Kidney epithelial cell (primary cell): Measurements from ENCODE around the gene HOXA4. TPM values are rescaled to one million over a fixed set of nuclear protein-coding genes. Genes with fewer than 3 reads are reported as not detected.

Source experiments
- DNase-seq: peaks from one replicate; pipeline ENCODE4 v3.0.0-alpha.2; 2010; ENCODE audit warnings: low read depth
- H3K27me3 ChIP-seq: 2 replicates; pipeline ENCODE4 v1.6.0; 2011; ENCODE audit warnings: low read length; ENCODE audit not compliant: control insufficient read depth, insufficient read depth
- H3K36me3 ChIP-seq: 2 replicates; pipeline ENCODE4 v1.5.1; 2011; ENCODE audit warnings: low read length; ENCODE audit not compliant: control insufficient read depth, insufficient read depth
- H3K4me3 ChIP-seq: 2 replicates; pipeline ENCODE4 v1.5.1; 2011; ENCODE audit warnings: low read depth, mild to moderate bottlenecking, control low read depth, low read length
- total RNA-seq: library from RNA; depleted of rRNA; stranded (reverse); fragments of >200 nt; gene quantifications from 2 replicates; pipeline ENCODE4 v1.2.3, GENCODE V29; 2015
- TF ChIP-seq, protein P1 (sequence below): IDR thresholded peaks from 2 replicates; pipeline ENCODE4 v1.5.1; 2011; ENCODE audit warnings: mild to moderate bottlenecking, moderate library complexity, low read length, control low read depth, inconsistent platforms; ENCODE audit not compliant: insufficient read depth, poor library complexity, severe bottlenecking

Gene HOXA4
- total RNA-seq, 1 donor from 2014 or later, result 7.4 TPM

DNA sequence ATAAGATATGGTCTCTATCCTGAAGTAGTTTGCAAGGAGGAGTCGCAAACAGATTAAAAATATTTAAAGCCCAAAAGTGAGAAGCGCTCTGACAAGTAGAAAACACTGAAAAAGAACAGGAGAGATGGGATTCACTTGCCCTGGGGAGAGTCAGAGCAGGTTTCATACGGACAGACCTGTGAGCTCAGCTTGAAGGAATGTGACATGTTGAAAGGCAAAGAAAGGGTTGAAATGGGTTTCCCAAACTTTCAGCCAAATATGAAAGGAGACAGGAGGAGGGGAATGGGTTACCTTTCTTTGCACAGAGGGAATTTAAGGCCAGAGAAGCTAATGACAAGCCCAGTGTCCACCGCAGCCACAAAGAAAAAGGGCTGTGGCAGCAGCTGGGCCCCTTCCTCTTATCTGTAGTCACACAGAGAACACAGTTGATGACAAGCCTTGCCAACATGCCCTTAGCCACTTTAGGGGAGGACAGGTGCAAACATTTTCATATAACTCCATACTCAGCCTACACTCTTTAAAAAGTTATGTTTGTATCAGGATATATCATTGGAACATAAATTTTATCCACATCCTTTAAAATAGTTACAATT is 49.6 kb downstream of the HOXA4 start:
- no peak for DNase-seq
- TF ChIP-seq, protein P1, sequence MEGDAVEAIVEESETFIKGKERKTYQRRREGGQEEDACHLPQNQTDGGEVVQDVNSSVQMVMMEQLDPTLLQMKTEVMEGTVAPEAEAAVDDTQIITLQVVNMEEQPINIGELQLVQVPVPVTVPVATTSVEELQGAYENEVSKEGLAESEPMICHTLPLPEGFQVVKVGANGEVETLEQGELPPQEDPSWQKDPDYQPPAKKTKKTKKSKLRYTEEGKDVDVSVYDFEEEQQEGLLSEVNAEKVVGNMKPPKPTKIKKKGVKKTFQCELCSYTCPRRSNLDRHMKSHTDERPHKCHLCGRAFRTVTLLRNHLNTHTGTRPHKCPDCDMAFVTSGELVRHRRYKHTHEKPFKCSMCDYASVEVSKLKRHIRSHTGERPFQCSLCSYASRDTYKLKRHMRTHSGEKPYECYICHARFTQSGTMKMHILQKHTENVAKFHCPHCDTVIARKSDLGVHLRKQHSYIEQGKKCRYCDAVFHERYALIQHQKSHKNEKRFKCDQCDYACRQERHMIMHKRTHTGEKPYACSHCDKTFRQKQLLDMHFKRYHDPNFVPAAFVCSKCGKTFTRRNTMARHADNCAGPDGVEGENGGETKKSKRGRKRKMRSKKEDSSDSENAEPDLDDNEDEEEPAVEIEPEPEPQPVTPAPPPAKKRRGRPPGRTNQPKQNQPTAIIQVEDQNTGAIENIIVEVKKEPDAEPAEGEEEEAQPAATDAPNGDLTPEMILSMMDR, result no peak
- H3K27me3 ChIP-seq, result no peaks in the 10 kb centered on the region
- H3K4me3 ChIP-seq, result no peak overlapping the region
- H3K36me3 ChIP-seq, result no peaks in the 10 kb centered on the region

DNA sequence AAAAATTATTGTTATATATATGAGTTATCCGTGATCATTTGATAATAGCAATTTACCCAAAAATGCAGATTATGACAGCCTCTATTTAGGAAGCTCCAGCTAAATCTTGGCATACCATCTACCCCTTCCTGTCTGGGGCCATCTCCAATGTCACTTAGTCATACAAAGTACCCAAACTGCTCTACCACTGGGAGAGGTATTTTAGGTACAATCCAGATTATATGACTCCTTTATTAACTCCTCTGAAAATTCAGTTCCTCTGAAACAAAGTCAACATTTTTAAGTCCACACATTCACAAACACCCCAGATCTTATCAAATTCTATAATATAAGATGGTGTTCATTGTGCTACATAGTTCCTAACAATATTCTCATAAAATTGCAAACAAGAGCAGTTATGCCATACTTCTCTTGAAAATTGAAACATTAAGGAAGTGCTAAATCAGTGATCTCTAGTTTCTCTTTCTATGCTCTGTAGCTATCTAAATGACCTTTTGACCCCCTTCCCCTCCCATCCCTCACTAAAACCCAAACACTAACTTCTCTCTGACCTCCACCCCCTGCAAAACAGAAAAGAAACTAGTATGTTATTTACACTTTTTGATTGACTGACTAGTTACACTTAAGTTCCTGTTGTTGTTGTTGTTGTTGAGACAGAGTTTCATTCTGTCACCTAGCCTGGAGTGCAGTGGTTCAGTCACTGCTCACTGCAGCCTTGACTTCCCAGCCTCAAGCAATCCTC is 51.2 kb downstream of the HOXA4 start:
- no peaks in the 10 kb centered on the region for H3K36me3 ChIP-seq
- no peak for DNase-seq
- TF ChIP-seq, protein P1, result no peak
- H3K27me3 ChIP-seq, result no peaks in the 10 kb centered on the region
- H3K4me3 ChIP-seq, result no peak overlapping the region

DNA sequence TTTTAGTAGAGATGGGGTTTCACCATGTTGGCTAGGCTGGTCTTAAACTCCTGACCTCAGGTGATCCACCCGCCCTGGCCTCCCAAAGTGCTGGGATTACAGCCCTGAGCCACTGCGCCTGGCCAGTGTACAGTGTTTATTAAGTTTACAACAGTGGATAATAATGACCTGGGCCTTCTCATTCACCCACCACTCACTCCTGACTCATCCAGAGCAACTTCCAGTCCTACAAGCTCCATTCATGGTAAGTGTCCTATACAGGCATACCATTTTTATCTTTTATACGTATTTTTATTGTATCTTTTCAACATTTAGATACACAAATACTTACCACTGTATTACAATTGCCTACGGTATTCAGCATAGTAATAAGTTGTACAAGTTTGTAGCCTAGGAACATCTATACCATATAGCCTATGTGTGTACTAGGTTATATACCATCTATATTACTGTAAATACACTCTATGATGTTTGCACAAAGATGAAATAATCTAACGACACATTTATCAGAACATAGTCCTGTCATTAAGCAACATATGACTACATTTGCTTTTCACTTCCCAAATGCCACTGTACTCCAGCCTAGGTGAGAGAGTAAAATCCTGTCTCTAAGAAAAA is 51.8 kb downstream of the HOXA4 start:
- no peak overlapping the region for H3K4me3 ChIP-seq
- TF ChIP-seq, protein P1, result no peak

More for the DNA sequence above, 51.8 kb downstream of the HOXA4 start:
- Histone ChIP-seq H3K27me3 (no peaks in the 10 kb centered on the region), H3K36me3 (no peaks in the 10 kb centered on the region)
- no peak for DNase-seq

Other genes starting within 250 kb of the HOXA4 start
- gene HOXA1, start 34.8 kb downstream of the HOXA4 start, total RNA-seq, result 2.8 and 4.3 TPM in 2 replicates
- 0.34 and 1.1 TPM in 2 replicates for gene HOXA2, start 28.1 kb downstream of the HOXA4 start, total RNA-seq
- gene HOXA5, start 12.9 kb upstream of the HOXA4 start, total RNA-seq, result 18.8 and 19.1 TPM in 2 replicates
- 4.8 and 10.5 TPM in 2 replicates for gene HOXA6, start 17.0 kb upstream of the HOXA4 start, total RNA-seq
- gene HOXA3, start 21.8 kb upstream of the HOXA4 start, total RNA-seq, result 17.3 and 26.4 TPM in 2 replicates
- gene HOXA7, start 25.9 kb upstream of the HOXA4 start, total RNA-seq, result 28.8 and 34.2 TPM in 2 replicates
- gene HOXA9, start 34.8 kb upstream of the HOXA4 start, total RNA-seq, result 46.5 and 53.7 TPM in 2 replicates
- 29.1 and 30.9 TPM in 2 replicates for gene HOXA10, start 43.6 kb upstream of the HOXA4 start, total RNA-seq
- 11.4 and 17.3 TPM in 2 replicates for gene HOXA11, start 54.5 kb upstream of the HOXA4 start, total RNA-seq
- gene HOXA13, start 69.3 kb upstream of the HOXA4 start, total RNA-seq, result not detected in 2 replicates
- not detected in 2 replicates for gene EVX1, start 112.0 kb upstream of the HOXA4 start, total RNA-seq